Renal cortical epithelial cell (primary cell): Measurements from ENCODE around the gene MAG. TPM values are rescaled to one million over a fixed set of nuclear protein-coding genes. Genes with fewer than 3 reads are reported as not detected.

ENCODE experiments used
- DNase-seq: peaks from one replicate; pipeline ENCODE4 v3.0.0-alpha.2; 2011; ENCODE audit warnings: low read depth
- total RNA-seq: library from RNA; depleted of rRNA; stranded (reverse); fragments of >200 nt; gene quantifications from 2 replicates; pipeline ENCODE4 v1.2.3, GENCODE V29; 2014

The MAG gene
- total RNA-seq, 1 donor from 2014 or later = not detected

DNA sequence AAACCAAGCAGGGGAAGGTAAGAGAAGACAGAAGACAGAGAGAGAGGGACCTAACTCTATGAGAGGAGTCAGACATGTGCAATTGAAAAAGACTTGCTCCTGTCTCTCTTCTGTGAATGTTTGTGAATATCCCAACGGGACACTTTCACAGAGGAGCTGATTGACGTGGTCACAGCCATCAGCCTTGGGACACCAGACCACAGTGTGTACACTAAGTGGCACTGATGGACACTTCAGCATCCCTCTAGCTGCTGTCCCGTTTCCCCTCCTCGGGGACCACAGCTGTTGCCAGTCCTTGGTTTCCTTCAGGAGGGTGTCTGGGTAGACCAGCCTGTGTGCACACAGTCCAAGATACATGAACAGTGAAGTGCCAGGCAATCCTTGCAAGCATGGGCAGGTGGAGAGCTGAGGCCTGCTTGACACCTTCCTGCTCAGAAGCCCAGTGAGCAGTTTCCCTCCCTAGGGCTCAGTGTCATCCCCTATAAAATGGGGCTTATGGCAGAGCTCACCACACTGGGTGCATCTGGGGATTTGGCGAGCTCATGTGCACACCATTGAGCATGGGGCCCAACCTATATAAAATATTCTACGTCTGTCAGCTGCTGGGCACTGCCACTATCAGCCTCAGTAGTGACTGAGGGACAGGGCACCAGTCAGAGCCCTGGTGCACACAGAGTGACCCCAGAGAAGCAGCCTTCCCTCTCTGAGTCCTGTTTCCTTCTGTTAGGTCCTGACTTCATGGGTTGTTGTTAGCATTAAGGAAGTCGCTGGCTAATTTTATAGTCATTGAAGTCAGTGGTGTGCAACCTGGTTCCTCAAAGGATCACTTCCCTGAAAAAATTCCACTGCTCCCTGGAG, 27.5 kb upstream of the MAG start:
- peak; percentile 60 for DNase-seq

DNA sequence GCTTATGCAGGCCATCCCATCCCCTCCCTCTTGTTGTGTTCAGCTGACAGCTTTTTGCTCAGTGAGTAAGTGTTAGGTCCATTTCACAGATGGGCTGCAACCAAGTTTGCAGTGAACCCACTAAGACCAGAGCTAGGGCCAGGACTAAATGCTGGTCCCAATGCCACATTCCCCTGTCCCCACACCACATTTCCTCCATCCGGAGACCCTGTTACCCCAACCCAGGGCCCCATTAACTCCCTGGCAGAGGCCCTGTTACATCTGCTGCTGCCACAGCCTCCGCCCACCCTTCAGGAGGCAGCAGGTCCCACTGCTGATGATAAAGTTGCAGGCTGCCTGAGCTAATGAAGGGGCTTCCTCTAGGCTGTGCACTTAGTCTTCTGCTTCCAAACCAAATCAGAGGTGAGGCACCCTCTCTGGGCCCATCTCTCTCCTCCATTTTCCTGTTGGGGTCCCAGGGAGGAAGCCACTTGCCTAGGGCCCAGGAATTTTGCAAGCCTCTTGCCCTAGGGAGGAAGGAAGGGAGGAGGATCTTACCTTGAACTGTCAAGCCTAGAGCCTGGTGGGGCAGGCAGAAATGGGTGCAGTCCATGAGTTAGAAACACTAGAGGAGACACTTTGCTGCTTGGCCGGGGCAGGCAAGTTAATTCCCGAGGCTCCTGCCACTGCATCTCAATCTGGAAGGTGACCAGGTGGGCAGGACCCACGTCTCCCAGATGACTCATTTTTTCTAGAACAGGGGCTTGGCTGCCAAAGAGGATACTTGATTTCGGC, 26.6 kb upstream of the MAG start:
- no peak for DNase-seq

DNA sequence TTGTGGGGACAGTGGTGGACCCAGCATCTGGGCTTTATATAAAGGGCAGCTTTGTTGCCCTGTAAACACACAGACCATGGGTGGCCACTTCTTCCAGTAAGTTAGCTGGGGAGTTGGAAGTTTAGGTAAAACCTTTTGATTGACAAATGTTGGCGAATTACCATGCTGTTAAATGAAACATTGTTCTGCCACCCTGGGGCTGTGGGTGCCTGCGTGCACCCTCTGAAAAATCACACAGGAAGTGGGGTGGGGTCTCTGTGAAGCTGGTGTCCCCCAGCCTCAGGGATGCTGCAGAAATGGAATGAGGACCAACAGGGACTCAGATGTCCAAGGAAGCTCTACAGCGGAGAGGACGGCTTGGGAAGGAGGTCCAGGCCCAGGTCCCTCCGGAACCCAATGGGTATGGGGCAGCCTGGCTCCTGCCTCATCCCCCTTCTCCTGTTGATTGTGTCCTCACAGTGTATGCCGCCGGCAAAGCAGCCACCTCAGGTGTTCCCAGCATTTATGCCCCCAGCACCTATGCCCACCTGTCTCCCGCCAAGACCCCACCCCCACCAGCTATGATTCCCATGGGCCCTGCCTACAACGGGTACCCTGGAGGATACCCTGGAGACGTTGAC, 26.0 kb upstream of the MAG start:
- no peak for DNase-seq

DNA sequence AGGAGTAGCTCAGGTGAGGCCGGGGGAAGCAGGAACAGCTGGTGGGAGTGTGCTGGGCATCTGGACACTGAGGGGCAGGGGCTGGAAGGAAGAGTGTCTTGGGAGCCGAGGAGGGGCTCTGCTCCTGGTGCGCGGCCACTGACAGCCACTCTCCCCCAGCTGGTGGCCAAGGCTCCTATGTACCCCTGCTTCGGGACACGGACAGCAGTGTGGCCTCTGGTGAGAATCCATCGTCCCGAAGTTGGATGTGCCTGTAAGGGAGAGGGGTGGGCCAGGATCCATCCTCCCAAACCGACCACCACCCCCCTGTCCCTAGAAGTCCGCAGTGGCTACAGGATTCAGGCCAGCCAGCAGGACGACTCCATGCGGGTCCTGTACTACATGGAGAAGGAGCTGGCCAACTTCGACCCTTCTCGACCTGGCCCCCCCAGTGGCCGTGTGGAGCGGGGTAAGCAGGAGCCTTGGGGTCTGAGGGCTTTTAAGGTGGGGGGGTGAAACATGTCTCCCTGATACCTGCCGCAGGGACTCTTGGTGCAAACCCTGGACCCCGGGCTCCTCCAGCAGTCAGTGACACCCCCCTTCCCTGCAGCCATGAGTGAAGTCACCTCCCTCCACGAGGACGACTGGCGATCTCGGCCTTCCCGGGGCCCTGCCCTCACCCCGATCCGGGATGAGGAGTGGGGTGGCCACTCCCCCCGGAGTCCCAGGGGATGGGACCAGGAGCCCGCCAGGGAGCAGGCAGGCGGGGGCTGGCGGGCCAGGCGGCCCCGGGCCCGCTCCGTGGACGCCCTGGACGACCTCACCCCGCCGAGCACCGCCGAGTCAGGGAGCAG, 25.2 kb upstream of the MAG start:
- no peak for DNase-seq

DNA sequence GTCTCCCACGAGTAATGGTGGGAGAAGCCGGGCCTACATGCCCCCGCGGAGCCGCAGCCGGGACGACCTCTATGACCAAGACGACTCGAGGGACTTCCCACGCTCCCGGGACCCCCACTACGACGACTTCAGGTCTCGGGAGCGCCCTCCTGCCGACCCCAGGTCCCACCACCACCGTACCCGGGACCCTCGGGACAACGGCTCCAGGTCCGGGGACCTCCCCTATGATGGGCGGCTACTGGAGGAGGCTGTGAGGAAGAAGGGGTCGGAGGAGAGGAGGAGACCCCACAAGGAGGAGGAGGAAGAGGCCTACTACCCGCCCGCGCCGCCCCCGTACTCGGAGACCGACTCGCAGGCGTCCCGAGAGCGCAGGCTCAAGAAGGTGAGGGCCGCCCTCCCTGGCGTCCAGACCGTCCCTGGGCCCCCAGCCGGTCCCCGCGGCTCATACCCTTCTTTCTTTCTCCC, 24.6 kb upstream of the MAG start:
- no peak for DNase-seq

DNA sequence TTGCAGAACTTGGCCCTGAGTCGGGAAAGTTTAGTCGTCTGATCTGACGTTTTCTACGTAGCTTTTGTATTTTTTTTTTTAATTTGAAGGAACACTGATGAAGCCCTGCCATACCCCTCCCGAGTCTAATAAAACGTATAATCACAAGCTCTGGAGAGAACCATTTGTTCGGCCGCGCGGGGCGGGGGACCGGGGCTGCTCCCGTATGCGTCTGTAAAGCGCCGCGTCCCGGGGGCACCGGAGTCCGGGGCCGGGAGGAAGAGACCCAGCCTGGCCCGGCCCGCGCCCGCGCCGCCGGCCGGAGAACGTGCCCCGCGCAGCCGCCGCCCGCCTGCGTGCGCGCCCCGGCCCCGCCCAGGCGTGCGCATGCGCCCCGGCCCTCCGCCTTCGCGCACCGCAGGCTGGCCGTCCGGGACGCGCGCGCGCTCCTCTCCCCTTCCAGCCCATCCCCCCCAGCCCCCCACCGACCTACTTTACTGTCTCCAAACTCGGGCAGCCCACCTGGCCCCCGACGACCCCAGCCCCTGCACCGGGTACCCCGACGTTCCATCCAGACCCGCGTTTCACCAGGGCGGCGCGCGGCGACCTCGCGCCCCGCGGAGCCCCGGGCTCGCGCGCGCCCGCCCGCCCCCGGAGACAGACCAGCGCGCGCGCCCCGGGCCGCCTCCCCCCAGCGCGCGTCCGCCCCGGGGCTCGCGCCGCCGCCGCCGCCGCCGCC, 24.0 kb upstream of the MAG start:
- DNase-seq = peak; percentile 18

DNA sequence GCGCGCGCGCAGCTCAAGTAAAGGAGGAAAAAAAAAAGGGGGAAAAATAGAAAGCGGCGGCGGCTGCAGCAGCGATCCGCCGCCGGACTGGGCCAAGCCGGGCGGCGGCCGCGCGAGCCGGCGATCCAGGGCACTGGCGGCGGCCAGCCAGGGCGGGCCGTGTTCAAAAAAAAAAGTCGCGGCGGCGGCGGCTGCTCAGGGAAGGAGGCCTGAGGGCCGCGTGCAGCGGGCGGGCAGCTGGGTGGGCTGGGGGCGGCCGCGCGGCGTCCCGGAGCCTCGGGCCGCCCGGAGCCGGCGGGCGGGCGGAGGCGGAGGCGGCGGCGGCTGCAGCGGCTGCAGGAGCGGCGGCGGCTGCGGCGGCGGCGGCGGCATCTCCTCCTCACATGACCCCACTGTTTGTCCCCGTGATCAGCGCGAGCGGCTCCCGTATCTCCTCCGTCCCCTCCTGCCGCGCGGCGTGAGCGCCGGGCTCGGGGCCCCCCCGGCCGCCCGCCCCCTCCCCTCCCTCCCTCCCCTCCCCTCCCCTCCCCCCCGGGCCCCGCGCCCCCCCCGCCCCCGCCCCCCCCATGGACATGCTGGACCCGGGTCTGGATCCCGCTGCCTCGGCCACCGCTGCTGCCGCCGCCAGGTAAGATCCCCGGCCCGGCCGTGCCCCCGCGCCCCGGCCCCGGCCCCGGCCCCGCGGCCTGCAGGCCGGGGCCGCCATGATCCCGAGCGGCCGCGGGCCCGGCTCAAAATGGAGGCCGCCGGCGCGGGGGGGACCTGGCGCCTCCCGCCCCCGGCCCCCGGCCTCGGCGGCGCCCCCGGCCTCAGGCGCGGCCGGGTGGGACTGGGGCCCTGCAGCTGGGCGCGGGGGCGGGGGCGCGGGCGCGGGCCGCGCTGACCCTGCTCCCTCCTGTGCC, 23.2 kb upstream of the MAG start, which contains the start of gene USF2:
TSS of gene USF2 (plus strand) at position 427 of the 902 bp plus-strand sequence. CDS start at position 567, 140 bp downstream.
- DNase-seq = no peak

DNA sequence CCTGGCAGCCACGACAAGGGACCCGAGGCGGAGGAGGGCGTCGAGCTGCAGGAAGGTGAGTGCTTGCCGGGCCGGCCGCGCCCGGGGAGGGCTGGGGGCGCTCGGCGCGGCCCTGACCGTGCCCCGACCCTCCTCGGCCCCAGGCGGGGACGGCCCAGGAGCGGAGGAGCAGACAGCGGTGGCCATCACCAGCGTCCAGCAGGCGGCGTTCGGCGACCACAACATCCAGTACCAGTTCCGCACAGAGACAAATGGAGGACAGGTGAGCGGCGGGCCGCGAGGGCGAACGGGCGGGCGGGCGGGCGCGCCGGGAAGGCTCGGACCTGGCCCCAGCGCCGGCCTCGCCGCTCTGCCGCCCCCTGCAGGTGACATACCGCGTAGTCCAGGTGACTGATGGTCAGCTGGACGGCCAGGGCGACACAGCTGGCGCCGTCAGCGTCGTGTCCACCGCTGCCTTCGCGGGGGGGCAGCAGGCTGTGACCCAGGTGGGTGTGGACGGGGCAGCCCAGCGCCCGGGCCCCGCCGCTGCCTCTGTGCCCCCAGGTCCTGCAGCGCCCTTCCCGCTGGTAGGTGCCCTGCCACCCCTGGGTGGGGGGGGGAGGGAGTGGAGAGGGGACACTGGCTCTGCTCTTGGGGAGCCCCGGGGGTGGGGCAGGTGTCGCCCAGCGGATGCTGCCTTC, 22.4 kb upstream of the MAG start:
- DNase-seq = peak; percentile 65

DNA sequence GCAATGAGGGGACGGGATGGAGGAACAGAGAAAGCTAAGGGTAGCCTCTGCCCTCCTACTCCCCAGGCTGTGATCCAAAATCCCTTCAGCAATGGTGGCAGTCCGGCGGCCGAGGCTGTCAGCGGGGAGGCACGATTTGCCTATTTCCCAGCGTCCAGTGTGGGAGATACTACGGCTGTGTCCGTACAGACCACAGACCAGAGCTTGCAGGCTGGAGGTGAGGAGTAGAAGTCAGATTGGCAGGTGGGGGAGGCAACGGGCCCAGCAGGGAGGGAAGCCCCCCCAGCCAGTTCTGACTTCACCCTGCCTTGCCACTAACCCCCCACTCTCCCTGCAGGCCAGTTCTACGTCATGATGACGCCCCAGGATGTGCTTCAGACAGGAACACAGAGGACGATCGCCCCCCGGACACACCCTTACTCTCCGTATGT, 21.6 kb upstream of the MAG start:
- DNase-seq = no peak

DNA sequence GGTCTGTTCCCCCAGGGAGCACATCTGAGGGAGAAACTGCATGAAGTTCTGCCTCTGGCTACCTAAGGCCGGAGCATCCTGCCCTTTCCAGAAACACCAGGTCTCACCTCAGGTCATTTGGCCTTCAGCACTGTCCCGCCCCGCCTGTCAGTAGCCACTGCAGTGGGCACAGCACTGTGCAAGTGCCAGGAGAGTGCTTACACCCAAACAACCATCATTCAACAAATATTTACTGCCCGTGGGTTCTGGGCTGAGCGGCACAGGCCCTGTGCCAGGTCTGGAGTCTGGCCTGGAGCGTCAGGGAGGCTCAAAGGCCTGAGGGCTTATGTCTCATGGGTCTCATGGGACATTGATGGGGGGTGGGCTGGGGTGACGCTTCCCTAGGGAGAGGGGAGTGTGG, 20.4 kb upstream of the MAG start:
- no peak for DNase-seq

DNA sequence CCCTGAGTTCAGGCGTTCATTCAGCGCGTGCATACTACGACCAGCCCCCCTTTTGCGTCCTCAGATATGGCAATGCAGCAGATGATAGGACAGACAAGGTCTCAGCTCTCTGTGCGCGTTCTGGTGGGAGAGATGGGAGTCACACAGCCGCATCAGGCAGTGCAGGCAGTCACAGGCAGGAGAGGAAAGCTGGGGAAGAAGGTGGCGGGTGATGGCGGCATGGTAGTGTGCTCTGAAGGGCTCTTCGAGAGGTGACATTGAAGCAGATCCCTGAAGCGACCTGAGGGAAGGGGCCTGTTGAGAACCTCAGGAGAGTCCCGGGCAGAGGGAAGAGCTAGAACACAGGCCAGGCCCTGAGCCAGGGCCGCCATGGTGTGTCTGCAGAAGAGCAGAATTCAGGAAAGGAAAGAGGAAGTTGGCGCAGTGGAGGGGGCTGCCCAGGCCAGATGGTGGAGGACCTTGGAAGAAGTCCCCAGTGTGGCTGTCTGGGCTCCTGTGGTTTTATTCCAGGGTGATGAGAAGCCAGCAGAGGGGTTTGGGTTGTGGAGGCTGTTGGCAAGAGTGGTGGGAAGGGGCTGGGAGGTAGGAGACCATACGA, 19.7 kb upstream of the MAG start:
- DNase-seq = no peak

DNA sequence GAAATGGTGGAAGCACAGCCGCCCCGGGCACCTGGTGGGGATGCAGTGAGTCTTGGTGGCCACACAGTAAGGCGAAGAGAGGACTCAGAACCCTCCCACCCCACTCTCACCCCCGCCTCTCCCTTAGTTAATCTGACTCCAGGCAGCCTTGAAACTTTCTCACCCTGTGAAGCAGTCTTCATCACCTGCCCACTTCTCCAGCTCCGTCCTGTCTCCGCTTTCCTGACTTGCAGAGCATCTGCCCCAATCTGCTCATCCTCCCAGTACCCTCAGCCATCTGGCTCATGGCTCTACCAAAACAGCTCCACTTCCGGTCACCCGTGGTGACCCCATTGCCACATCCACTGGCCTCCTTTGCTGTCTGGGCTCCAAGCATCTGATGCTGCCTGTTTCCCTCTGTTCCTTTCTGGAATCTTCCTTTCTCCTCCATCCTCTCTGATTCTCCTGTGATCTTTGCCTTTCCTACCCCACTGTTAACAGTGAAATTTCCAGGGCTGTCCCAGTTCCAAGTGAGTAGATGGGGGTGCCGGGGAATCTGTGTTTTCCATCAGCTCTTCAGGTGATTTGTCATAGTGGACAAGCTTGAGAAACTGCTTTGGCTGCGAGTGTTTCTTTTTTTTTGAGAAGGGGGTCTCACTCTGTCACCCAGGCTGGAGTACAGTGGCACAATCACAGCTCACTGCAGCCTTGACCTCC, 18.9 kb upstream of the MAG start:
- no peak for DNase-seq

DNA sequence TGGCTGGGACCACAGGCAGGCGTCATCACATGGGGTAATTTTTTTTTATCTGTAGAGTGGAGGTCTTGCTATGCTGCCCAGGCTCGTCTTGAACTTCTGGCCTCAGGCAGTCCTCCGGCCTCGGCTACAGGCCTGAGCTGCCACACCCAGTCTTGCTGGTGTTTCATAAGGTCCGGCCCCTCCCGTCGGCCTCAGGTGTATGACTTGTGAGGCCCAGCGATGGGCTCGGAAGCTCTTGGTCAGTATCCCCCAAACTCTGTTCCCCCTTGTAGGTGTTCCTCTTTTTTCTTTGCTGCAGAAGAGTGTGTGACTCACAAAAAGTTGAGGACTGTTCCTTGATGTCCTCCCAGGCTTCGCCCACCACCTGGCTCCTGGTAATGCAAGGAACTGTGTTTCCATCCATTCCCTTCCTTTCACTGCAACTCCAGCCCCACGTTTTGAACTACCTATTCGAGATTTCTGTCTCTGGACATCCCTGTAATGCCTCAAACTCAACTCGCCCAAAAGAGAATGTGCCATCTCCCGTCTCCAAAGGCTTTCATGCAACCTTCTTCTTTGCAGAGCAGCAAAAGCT, 18.2 kb upstream of the MAG start:
- no peak for DNase-seq

DNA sequence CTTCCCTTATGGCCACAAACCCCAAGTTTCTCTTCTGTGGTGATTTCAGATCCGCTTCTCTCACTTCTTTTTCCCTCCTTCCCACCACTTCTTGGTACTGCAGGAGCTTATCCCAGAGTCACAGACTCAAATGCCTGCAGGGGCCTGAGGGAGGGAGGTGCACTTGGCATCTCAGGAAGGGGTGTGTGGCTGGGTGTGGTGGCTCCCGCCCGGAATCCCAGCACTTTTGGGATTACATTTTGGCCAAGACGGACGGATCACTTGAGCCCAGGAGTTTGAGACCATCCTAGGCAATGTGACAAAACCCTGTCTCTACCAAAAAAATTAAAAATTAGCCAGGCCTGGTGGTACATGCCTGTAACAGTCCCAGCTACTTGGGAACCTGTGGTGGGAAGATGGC, 17.6 kb upstream of the MAG start:
- no peak for DNase-seq

DNA sequence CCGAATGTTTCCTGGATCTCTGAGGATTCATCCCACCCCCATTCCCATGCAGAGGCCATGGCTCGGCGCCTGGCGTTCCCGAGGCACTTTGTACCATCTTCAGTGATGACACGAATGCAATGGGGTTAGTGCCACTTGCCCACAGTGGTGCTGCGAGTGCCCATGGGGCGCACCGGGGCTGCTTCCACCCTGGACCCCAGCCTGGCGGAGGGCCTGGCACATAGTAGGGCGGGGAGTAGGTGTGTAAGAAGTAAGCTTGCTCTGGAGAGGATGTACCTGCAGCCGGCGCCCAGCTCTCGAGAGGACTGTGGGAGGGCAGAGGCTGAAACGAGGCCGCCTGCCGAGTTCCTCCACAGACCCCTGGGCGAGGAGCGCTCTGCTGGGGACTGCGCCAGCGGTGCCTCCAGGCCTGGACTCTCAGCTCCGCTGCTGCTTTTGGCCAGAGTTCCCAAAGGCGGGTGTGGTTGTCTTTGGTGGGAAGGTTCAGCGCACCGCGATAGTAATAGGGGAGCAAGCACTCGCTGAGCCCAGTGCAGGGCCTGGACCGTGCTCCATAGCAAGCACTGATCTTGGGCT, 15.2 kb upstream of the MAG start:
- DNase-seq = no peak

DNA sequence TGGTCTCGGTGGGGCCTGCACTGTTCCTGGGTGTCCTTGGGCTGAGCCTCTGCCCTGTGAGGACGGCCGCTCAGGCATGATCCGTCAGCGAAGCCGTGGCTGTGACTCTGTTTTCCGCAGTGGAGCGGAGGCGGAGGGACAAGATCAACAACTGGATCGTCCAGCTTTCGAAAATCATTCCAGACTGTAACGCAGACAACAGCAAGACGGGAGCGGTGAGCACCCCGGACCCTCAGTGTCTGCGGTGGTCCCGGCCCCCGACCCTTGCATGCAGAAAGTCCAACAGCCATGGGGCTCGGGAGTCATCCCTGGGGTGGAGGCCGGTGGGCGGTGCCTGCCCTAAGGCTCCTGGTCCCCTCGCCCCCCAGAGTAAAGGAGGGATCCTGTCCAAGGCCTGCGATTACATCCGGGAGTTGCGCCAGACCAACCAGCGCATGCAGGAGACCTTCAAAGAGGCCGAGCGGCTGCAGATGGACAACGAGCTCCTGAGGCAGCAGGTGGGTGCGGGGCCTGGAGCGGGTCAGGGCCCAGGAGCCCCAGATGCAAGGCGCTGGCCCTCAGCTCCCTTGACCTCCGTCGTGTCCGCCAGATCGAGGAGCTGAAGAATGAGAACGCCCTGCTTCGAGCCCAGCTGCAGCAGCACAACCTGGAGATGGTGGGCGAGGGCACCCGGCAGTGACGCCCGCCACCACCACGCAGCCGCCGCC, 13.2 kb upstream of the MAG start:
- DNase-seq = no peak

DNA sequence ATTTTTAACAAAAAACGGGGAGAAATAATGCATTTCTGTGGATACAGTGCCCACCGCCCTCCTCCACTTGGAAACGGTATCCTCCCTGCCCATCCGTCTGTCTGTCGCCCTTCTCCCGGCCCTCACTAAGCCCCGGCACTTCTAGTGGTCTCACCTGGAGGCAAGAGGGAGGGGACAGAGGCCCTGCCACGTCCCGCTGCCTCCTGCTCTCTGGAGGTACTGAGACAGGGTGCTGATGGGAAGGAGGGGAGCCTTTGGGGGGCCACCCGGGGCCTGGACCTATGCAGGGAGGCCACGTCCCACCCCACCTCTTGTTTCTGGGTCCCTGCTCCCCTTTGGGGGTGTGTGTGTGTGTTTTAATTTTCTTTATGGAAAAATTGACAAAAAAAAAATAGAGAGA, 12.6 kb upstream of the MAG start:
- DNase-seq = no peak
